K562 (cell line): ENCODE measurements around the gene ABL1. TPM values are rescaled to one million over a fixed set of nuclear protein-coding genes. Genes with fewer than 3 reads are reported as not detected.

Experiments
- NFE2 ChIP-seq: IDR thresholded peaks from 2 replicates; pipeline ENCODE4 v1.6.1; 2014; ENCODE audit warnings: antibody characterized with exemption, low read depth
- polyA plus RNA-seq, 8 experiments: library from polyadenylated mRNA; depleted of rRNA in 4 of 8; stranded (reverse) in 5 of 8; unstranded in 3 of 8; fragments of >200 nt; fragmentation: Nextera tagmentation in 2 of 8; fragmentation: Illumina TruSeq in 1 of 8; extraction: Ambion mirVana in 2 of 8; extraction: Trizol in 1 of 8; gene quantifications; 2 replicates each; pipeline versions ENCODE4 v1.2.1 to v1.2.3, GENCODE V29; 2011 to 2014; ENCODE audit warnings: inconsistent platforms in 1 of 8, missing spikeins in 1 of 8
- total RNA-seq, 7 experiments: library from RNA; depleted of rRNA in 6 of 7; stranded (reverse); fragments of >200 nt in 6 of 7; fragmentation: Illumina TruSeq in 2 of 7; extraction: Trizol in 2 of 7; gene quantifications; 2 replicates each; pipeline versions ENCODE4 v1.2.1 to v1.2.3, GENCODE V29; 2011 to 2021; ENCODE audit warnings: low replicate concordance in 1 of 7
- TF ChIP-seq, protein P1 (sequence below): fragments of 450-650 bp; IDR thresholded peaks from 2 replicates; pipeline ENCODE4 v1.6.1; 2016; ENCODE audit warnings: mild to moderate bottlenecking
- TF ChIP-seq, protein P2 (sequence below): sonication (generic); formaldehyde crosslinking; IDR thresholded peaks from 2 replicates; pipeline ENCODE4 v1.8.1; 2023; ENCODE audit warnings: mild to moderate bottlenecking, missing genetic modification reagents

Gene ABL1
- total and polyA plus RNA-seq, 9 of the 15 experiments (the other 6 are each of a cell fraction or from before 2014, with no cell fraction given): 1.5 to 130 (median 37.8) TPM

DNA sequence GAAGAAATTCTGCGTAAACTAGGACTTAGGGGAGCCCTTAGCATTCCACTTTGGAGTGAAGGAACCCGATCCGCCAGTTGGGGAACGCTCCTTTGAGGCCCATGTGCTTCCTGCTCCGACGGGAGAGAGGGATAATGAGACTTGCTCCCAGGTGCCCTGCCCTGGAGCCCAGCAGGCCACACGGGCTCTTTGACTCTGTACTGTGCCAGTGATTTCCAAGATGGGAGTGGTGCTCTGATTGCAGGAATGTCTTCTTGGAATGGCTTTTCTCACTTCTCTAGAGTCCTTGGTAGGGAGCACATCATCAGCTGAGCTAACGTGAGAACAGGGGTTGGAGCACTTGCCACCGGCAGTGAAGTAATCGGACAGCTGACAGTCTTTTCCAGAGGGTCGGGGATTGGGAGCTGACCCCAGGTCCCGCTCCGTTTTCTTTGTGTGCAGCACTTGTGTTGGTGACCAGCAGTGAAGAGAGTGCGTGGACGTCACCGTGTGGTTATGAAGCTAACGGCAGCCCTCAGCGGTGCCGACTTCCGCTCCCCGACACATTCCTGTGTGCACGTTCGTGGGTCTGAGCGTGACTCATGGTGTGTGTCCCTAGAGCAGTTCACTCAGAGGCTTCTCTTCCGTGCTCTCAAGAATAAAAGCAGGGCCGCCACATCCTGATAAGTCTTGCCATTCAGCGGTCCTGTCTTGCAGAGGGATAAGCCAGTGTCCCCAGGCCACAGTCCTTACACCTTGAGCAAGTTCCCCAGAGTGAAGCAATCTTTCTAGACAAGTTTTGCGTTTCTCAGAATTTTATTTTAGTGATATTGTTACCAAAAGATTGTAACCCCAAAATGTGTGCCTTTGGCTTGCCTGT, 25.6 kb downstream of the ABL1 start (continued):
- TF ChIP-seq, protein P1, sequence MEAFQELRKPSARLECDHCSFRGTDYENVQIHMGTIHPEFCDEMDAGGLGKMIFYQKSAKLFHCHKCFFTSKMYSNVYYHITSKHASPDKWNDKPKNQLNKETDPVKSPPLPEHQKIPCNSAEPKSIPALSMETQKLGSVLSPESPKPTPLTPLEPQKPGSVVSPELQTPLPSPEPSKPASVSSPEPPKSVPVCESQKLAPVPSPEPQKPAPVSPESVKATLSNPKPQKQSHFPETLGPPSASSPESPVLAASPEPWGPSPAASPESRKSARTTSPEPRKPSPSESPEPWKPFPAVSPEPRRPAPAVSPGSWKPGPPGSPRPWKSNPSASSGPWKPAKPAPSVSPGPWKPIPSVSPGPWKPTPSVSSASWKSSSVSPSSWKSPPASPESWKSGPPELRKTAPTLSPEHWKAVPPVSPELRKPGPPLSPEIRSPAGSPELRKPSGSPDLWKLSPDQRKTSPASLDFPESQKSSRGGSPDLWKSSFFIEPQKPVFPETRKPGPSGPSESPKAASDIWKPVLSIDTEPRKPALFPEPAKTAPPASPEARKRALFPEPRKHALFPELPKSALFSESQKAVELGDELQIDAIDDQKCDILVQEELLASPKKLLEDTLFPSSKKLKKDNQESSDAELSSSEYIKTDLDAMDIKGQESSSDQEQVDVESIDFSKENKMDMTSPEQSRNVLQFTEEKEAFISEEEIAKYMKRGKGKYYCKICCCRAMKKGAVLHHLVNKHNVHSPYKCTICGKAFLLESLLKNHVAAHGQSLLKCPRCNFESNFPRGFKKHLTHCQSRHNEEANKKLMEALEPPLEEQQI: no peak
- no peak for TF ChIP-seq NFE2
- TF ChIP-seq, protein P2, sequence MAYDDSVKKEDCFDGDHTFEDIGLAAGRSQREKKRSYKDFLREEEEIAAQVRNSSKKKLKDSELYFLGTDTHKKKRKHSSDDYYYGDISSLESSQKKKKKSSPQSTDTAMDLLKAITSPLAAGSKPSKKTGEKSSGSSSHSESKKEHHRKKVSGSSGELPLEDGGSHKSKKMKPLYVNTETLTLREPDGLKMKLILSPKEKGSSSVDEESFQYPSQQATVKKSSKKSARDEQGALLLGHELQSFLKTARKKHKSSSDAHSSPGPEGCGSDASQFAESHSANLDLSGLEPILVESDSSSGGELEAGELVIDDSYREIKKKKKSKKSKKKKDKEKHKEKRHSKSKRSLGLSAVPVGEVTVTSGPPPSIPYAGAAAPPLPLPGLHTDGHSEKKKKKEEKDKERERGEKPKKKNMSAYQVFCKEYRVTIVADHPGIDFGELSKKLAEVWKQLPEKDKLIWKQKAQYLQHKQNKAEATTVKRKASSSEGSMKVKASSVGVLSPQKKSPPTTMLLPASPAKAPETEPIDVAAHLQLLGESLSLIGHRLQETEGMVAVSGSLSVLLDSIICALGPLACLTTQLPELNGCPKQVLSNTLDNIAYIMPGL (CRISPR knock-in tag): peak; percentile 81; the same call in 1 of the 2 replicates
